ENCODE measurements around the gene XYLT1. TPM values are rescaled to one million over a fixed set of nuclear protein-coding genes. Genes with fewer than 3 reads are reported as not detected.

XYLT1 gene
- total and polyA plus RNA-seq, 4 experiments from 2014 or later: 1.4 to 48.5 (median 24.5) TPM

DNA sequence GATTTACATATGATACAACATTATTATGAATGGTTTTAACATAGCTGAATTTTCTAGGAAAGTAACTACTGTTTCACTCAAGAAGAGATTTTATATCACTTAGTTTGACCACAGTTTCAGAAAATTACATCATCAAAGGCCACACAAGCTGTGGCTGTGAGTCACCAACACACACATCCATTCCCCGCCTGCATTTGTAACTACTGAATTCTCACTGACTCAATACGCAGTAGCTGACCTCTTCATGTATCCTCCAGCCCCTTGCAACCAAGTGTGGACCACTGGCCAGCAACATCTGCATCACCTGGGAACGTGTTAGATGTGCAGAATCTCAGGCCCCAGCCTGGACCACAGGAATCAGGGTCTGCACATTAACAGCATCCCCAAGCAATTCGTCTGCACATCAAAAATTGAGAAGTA is 197.6 kb downstream of the XYLT1 start:
- peaks cover 33 to 64% (median 48%) of the 10 kb centered on the region in 4 donors for H3K4me1 Mint-ChIP-seq
- H3K9me3 Mint-ChIP-seq: no peaks in the 10 kb centered on the region
- H3K9me3 ChIP-seq (ENCODE audit: control insufficient read depth in 1 of 2, low read length in 2 of 2): no peaks in the 10 kb centered on the region
- no peak for DNase-seq
- H3K27me3 Mint-ChIP-seq: no peaks in the 10 kb centered on the region
- no peak overlapping the region for H3K4me3 ChIP-seq (ENCODE audit: low read length in 2 of 2)
- H3K4me1 ChIP-seq (ENCODE audit: insufficient read depth, low read length): peaks cover 20% of the 10 kb centered on the region
- H3K36me3 Mint-ChIP-seq: peaks cover 0 to 4% of the 10 kb centered on the region in 2 donors
- CTCF ChIA-PET (ENCODE audit: partially characterized antibody): no interaction called here
- H3K27me3 ChIP-seq (ENCODE audit: insufficient read depth, low read length): no peaks in the 10 kb centered on the region
- POLR2A ChIA-PET (ENCODE audit: partially characterized antibody): interaction anchor here (0.9 kb wide), 1 partner anchor 209 kb away, joined by 3 read pairs; no protein-coding TSS in a partner anchor
- no peaks in the 10 kb centered on the region for H3K36me3 ChIP-seq (ENCODE audit: insufficient read depth, low read length)
- H3K4me3 Mint-ChIP-seq: peak overlapping the region in 1 of 8 donors; percentile 2
- intact Hi-C loops (cut with micrococcal nuclease): no loop called here
- H3K27ac Mint-ChIP-seq: peak overlapping the region in 4 of 7 donors; percentile 51 to 72 (median 64)
- H3K27ac ChIP-seq (ENCODE audit: low read depth, low read length): no peak overlapping the region

DNA sequence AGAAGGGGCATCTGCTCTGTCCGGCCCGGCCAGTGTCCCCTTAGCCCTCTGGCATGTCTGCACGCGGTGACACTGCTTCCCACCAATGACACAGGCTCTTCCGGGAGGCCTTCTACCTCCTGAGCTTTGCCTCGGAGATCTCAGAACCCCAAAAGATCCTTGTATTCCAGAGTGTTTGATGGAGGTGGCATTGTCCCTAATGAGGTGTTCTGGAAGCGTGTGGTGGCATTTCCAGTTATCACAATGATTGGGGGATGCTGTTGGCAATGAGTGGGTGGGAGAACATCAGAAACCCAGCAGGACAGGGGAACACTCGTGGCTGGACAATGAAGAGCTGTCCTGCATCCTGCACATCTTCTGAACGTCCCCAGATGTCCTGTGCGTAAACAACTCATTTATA is 198.0 kb downstream of the XYLT1 start:
- POLR2A ChIA-PET (ENCODE audit: partially characterized antibody): interaction anchor here (0.9 kb wide), 1 partner anchor 210 kb away, joined by 3 read pairs; no protein-coding TSS in a partner anchor
- Mint-ChIP-seq H3K36me3 (peaks cover 0 to 4% of the 10 kb centered on the region in 2 donors), H3K27ac (peak overlapping the region in 3 of 7 donors; percentile 51 to 72 (median 59)), H3K9me3 (no peaks in the 10 kb centered on the region), H3K27me3 (no peaks in the 10 kb centered on the region), H3K4me1 (peaks cover 34 to 64% (median 48%) of the 10 kb centered on the region in 4 donors), H3K4me3 (no peak overlapping the region)
- Histone ChIP-seq H3K4me1 (ENCODE audit: insufficient read depth, low read length) (peaks cover 20% of the 10 kb centered on the region), H3K27ac (ENCODE audit: low read depth, low read length) (no peak overlapping the region), H3K9me3 (ENCODE audit: control insufficient read depth in 1 of 2, low read length in 2 of 2) (no peaks in the 10 kb centered on the region), H3K27me3 (ENCODE audit: insufficient read depth, low read length) (no peaks in the 10 kb centered on the region), H3K4me3 (ENCODE audit: low read length in 2 of 2) (no peak overlapping the region), H3K36me3 (ENCODE audit: insufficient read depth, low read length) (no peaks in the 10 kb centered on the region)
- intact Hi-C loops (cut with micrococcal nuclease): no loop called here
- DNase-seq: no peak
- CTCF ChIA-PET (ENCODE audit: partially characterized antibody): no interaction called here

DNA sequence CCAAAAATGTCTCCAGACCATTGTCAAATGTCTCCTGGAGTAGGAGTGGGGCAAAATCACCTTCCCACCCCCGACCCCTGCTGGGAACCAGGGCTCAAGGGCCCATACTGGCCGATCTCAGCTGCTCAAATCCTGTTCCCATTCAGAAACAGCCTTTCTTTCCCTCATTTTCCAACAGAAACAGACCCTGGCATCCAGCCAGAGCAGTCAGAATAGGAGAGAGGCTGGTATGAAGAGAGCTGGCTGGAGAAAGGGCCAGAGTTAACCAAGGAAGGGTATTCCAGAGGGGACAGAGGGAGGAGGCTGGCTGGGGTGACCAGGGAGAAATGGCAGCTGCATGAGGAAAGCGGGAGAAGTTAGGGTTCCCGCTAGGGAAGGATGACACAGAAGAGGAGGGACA is 199.1 kb downstream of the XYLT1 start:
- CTCF ChIA-PET (ENCODE audit: partially characterized antibody): no interaction called here
- peak overlapping the region in 3 of 7 donors; percentile 37 to 70 (median 50) for H3K27ac Mint-ChIP-seq
- H3K27ac ChIP-seq (ENCODE audit: low read depth, low read length): no peak overlapping the region

GRCh38 chr16:17270683-17271109 is 200.1 kb downstream of the XYLT1 start:
- peaks cover 0 to 4% of the 10 kb centered on the region in 2 donors for H3K36me3 Mint-ChIP-seq
- intact Hi-C loops (cut with micrococcal nuclease): no loop called here

More for the DNA sequence above, 199.1 kb downstream of the XYLT1 start:
- H3K27me3 Mint-ChIP-seq: no peaks in the 10 kb centered on the region
- Histone ChIP-seq H3K27me3 (ENCODE audit: insufficient read depth, low read length) (no peaks in the 10 kb centered on the region), H3K36me3 (ENCODE audit: insufficient read depth, low read length) (no peaks in the 10 kb centered on the region), H3K4me3 (ENCODE audit: low read length in 2 of 2) (no peak overlapping the region), H3K9me3 (ENCODE audit: control insufficient read depth in 1 of 2, low read length in 2 of 2) (no peaks in the 10 kb centered on the region), H3K4me1 (ENCODE audit: insufficient read depth, low read length) (peaks cover 20% of the 10 kb centered on the region)
- POLR2A ChIA-PET (ENCODE audit: partially characterized antibody): no interaction called here
- peaks cover 32 to 62% (median 44%) of the 10 kb centered on the region in 4 donors for H3K4me1 Mint-ChIP-seq
- intact Hi-C loops (cut with micrococcal nuclease): no loop called here
- no peak overlapping the region for H3K4me3 Mint-ChIP-seq
- H3K9me3 Mint-ChIP-seq: no peaks in the 10 kb centered on the region
- H3K36me3 Mint-ChIP-seq: peaks cover 0 to 4% of the 10 kb centered on the region in 2 donors
- no peak for DNase-seq

DNA sequence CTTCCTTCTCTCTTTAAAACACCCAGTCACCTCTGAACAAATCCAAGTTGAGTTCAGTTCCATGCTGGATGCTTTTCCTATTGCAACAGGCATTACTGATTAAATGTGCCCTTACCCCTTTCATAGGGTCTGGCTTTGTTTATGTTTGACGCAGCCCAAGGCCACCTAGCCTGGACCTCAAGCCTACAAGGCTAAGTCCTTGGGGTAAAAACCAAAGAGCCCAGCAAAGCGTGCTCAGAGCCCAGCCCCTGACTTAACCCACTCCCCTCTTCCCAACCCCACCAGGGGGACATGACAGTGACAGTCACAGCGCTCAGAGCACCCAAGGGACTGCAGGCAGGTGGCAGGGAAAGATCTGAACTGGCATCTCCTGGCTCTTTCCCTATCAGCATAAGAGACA is 200.6 kb downstream of the XYLT1 start:
- H3K27me3 ChIP-seq (ENCODE audit: insufficient read depth, low read length): no peaks in the 10 kb centered on the region
- Mint-ChIP-seq H3K36me3 (peaks cover 0 to 4% of the 10 kb centered on the region in 2 donors), H3K4me1 (peaks cover 30 to 46% (median 36%) of the 10 kb centered on the region in 4 donors), H3K27me3 (no peaks in the 10 kb centered on the region), H3K9me3 (no peaks in the 10 kb centered on the region), H3K27ac (peak overlapping the region in 2 of 7 donors; percentile 38 to 54), H3K4me3 (peak overlapping the region in 1 of 8 donors; percentile 10)
- intact Hi-C loops (cut with micrococcal nuclease): no loop called here
- DNase-seq: no peak
- H3K36me3 ChIP-seq (ENCODE audit: insufficient read depth, low read length): no peaks in the 10 kb centered on the region
- no peak overlapping the region for H3K4me3 ChIP-seq (ENCODE audit: low read length in 2 of 2)
- H3K9me3 ChIP-seq (ENCODE audit: control insufficient read depth in 1 of 2, low read length in 2 of 2): no peaks in the 10 kb centered on the region
- POLR2A ChIA-PET (ENCODE audit: partially characterized antibody): no interaction called here
- H3K27ac ChIP-seq (ENCODE audit: low read depth, low read length): no peak overlapping the region
- CTCF ChIA-PET (ENCODE audit: partially characterized antibody): interaction anchor here (0.7 to 1.9 kb wide), 2 partner anchors 13 to 209 kb away, joined by 4 to 5 read pairs; no protein-coding TSS in a partner anchor
- H3K4me1 ChIP-seq (ENCODE audit: insufficient read depth, low read length): peaks cover 9% of the 10 kb centered on the region

More at GRCh38 chr16:17270683-17271109, 200.1 kb downstream of the XYLT1 start:
- no peak for DNase-seq
- Mint-ChIP-seq H3K27me3 (no peaks in the 10 kb centered on the region), H3K4me1 (peaks cover 32 to 52% (median 38%) of the 10 kb centered on the region in 4 donors), H3K4me3 (no peak overlapping the region), H3K9me3 (no peaks in the 10 kb centered on the region), H3K27ac (peak overlapping the region in 1 of 7 donors; percentile 36)
- ChIA-PET CTCF (ENCODE audit: partially characterized antibody) (interaction anchor here (0.7 kb wide), 1 partner anchor 208 kb away, joined by 4 read pairs; no protein-coding TSS in a partner anchor), POLR2A (ENCODE audit: partially characterized antibody) (no interaction called here)
- Histone ChIP-seq H3K9me3 (ENCODE audit: control insufficient read depth in 1 of 2, low read length in 2 of 2) (no peaks in the 10 kb centered on the region), H3K4me1 (ENCODE audit: insufficient read depth, low read length) (peaks cover 15% of the 10 kb centered on the region), H3K36me3 (ENCODE audit: insufficient read depth, low read length) (no peaks in the 10 kb centered on the region), H3K4me3 (ENCODE audit: low read length in 2 of 2) (no peak overlapping the region), H3K27ac (ENCODE audit: low read depth, low read length) (no peak overlapping the region), H3K27me3 (ENCODE audit: insufficient read depth, low read length) (no peaks in the 10 kb centered on the region)

GRCh38 chr16:17269439-17269838 is 201.3 kb downstream of the XYLT1 start:
- Mint-ChIP-seq H3K27ac (no peak overlapping the region), H3K4me1 (peaks cover 26 to 39% (median 31%) of the 10 kb centered on the region in 4 donors), H3K36me3 (peaks cover 0 to 4% of the 10 kb centered on the region in 2 donors), H3K27me3 (no peaks in the 10 kb centered on the region), H3K4me3 (no peak overlapping the region), H3K9me3 (no peaks in the 10 kb centered on the region)
- H3K36me3 ChIP-seq (ENCODE audit: insufficient read depth, low read length): no peaks in the 10 kb centered on the region
- intact Hi-C loops (cut with micrococcal nuclease): no loop called here
- no peak overlapping the region for H3K27ac ChIP-seq (ENCODE audit: low read depth, low read length)
- CTCF ChIA-PET (ENCODE audit: partially characterized antibody): interaction anchor here (1.0 to 1.9 kb wide), 2 partner anchors 9 to 14 kb away, joined by 3 to 5 read pairs; no protein-coding TSS in a partner anchor
- H3K9me3 ChIP-seq (ENCODE audit: control insufficient read depth in 1 of 2, low read length in 2 of 2): no peaks in the 10 kb centered on the region
- no peak for DNase-seq
- H3K4me3 ChIP-seq (ENCODE audit: low read length in 2 of 2): no peak overlapping the region
- peaks cover 5% of the 10 kb centered on the region for H3K4me1 ChIP-seq (ENCODE audit: insufficient read depth, low read length)
- POLR2A ChIA-PET (ENCODE audit: partially characterized antibody): no interaction called here
- H3K27me3 ChIP-seq (ENCODE audit: insufficient read depth, low read length): no peaks in the 10 kb centered on the region

GRCh38 chr16:17266608-17267313 is 204.0 kb downstream of the XYLT1 start:
- Histone ChIP-seq H3K9me3 (ENCODE audit: control insufficient read depth in 1 of 2, low read length in 2 of 2) (no peaks in the 10 kb centered on the region), H3K27ac (ENCODE audit: low read depth, low read length) (no peak overlapping the region), H3K27me3 (ENCODE audit: insufficient read depth, low read length) (no peaks in the 10 kb centered on the region), H3K4me3 (ENCODE audit: low read length in 2 of 2) (no peak overlapping the region), H3K36me3 (ENCODE audit: insufficient read depth, low read length) (no peaks in the 10 kb centered on the region), H3K4me1 (ENCODE audit: insufficient read depth, low read length) (peaks cover 11% of the 10 kb centered on the region)
- no peak overlapping the region for H3K27ac Mint-ChIP-seq
- H3K4me3 Mint-ChIP-seq: no peak overlapping the region
- CTCF ChIA-PET (ENCODE audit: partially characterized antibody): no interaction called here
- H3K36me3 Mint-ChIP-seq: no peaks in the 10 kb centered on the region
- POLR2A ChIA-PET (ENCODE audit: partially characterized antibody): no interaction called here
- no peaks in the 10 kb centered on the region for H3K27me3 Mint-ChIP-seq
- H3K9me3 Mint-ChIP-seq: no peaks in the 10 kb centered on the region
- peaks cover 30 to 42% (median 32%) of the 10 kb centered on the region in 4 donors for H3K4me1 Mint-ChIP-seq
- intact Hi-C loops (cut with micrococcal nuclease): no loop called here
- no peak for DNase-seq
